SKM-1 (cell line): Measurements from ENCODE around the gene CMPK2.
"Not testable (repeated sequence)": the region's sequence is repeated elsewhere in the genome, so short reads cannot be mapped to it uniquely, and the experiment has no call there.

Experiments used
- DNase-seq: peaks from one replicate; lab custom pipeline; 2025; ENCODE audit not compliant: unreplicated experiment; lab: John Stamatoyannopoulos, UW

Gene CMPK2

GRCh38 chr2:6881046-6881445 lies 15.3 kb upstream of the CMPK2 start:
- no peak for DNase-seq

GRCh38 chr2:6880200-6880733 lies 14.6 kb upstream of the CMPK2 start:
- DNase-seq = no peak

GRCh38 chr2:6879011-6879410 lies 13.3 kb upstream of the CMPK2 start:
- DNase-seq = no peak

GRCh38 chr2:6878549-6878948 lies 12.8 kb upstream of the CMPK2 start:
- no peak for DNase-seq

- DNase-seq = no peak
Observed at GRCh38 chr2:6877402-6878304, 11.9 kb upstream of the CMPK2 start, which contains the start of gene RSAD2. TSS of gene RSAD2 (plus strand) at chr2:6877777. CDS start at chr2:6877801, 24 bp downstream.

- no peak for DNase-seq
Observed at GRCh38 chr2:6876309-6876708, 10.6 kb upstream of the CMPK2 start.

DNA sequence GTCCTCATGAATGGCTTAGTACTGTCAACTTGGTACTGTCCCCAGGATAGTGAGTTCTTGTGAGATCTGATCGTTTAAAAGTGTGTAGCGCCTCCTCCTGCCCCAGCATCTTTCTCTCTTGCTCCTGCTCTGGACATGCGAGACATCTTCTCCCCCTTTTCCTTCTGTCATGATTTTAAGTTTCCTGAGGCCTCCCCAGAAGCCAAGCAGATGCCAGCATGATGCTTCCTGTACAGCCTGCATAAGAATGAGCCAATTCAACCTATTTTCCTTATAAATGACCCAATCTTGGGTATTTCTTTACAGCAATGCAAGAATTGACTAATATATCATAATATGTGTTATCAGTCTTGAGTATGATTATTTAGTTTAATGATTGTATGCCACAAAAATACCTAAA lies 8.3 kb upstream of the CMPK2 start:
- DNase-seq = no peak

GRCh38 chr2:6872394-6872793 lies 6.7 kb upstream of the CMPK2 start:
- DNase-seq = peak; percentile 39

GRCh38 chr2:6866982-6867381 lies 1.3 kb upstream of the CMPK2 start:
- no peak for DNase-seq

DNA sequence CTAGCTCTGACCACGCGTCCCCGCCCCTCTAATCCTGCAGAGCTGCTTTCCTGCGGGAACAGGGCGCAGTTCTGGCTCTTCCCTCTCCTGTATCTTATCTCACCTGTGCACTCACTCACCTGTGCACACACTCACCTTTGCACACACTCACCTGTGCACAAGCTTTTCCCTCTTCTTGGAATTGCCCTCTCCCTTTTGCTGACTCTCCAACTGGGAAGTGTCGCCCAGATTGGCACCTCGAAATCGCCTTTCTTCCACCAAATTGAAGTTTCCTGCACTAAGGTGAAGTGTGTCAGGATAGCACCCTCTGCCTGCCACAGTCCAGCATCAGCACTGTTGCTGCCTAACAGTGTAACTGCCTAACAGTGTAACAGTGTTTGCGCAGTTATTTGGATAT lies 566 bp upstream of the CMPK2 start:
- peak; percentile 20 for DNase-seq

GRCh38 chr2:6864923-6865345 lies 773 bp downstream of the CMPK2 start:
- DNase-seq = no peak

- DNase-seq = no peak
Observed at GRCh38 chr2:6864231-6864754, 1.4 kb downstream of the CMPK2 start.

DNA sequence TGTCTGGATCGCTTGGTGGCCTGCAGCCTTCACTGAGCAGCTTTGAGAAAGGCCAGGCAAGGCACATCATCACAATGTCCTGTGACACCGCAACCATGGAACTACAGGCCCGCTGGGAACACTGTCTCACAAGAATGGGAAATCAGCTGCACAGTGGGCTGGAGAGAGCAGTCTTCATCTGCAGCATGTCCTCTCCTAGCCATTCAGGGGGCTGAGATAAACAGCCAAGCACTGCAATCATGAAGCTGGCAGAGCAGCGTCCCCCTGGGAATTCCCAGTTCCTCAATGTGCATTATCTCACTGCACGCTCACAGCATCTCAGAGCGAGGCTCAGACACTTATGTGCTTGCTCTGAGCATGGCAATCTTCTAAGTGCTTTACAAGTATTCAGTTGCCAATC lies 1.9 kb downstream of the CMPK2 start:
- DNase-seq = no peak

- DNase-seq = no peak
Observed at GRCh38 chr2:6860296-6860695, 5.4 kb downstream of the CMPK2 start.

- not testable (repeated sequence) for DNase-seq
Observed at GRCh38 chr2:6858466-6859027, 7.2 kb downstream of the CMPK2 start.

DNA sequence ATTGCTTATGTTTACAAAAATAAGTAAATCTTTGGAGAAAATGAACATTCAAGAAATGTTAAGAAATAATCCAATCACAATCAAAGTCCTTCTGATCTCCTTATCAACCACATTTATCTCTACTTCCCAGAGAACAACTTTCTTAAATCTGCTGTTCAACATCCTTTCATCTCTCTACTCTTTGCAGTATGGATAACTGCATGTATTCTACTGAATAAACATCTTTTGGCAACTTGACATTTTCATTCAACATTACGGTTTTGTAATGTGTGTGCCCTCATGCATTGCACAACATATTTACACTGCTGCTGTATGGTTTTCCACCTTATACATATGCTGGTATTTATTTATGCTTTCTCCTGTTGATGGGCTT lies 9.2 kb downstream of the CMPK2 start:
- DNase-seq = no peak

DNA sequence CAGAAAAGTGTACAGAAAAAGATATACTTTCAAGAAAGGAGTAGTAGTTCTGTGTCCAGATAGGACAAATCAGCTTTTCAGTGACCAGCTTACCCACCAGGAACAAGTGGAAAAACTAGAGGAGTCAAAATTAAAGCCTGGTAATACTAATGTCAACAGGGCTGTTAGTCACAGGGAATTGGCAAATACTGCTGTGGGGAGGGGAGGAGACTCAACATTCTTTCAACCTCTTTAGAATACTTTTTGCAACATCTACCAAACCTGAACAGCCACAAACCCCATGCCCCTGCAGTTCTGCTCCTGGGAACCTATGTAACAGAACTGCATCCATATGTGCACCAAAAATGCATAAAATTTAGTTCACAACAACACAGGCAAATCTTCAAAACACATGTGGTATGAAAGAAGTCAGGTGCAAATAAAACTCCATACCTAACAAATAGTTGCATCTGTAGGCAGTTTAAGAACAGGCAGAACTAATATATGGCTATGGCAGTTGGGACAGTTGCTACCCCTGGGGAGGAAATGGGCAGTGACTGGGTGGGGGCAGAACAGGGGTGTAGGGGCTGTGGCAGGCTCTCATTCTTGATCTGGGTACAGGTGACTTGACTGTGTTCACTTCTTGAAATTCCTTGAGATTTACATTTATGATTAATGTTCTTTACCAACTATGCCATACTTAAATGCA lies 9.7 kb downstream of the CMPK2 start:
- DNase-seq = no peak

- DNase-seq = no peak
Observed at GRCh38 chr2:6854416-6854815, 11.3 kb downstream of the CMPK2 start.

GRCh38 chr2:6852195-6852594 lies 13.5 kb downstream of the CMPK2 start:
- DNase-seq = no peak

GRCh38 chr2:6846967-6847681 lies 18.6 kb downstream of the CMPK2 start:
- DNase-seq = no peak

DNA sequence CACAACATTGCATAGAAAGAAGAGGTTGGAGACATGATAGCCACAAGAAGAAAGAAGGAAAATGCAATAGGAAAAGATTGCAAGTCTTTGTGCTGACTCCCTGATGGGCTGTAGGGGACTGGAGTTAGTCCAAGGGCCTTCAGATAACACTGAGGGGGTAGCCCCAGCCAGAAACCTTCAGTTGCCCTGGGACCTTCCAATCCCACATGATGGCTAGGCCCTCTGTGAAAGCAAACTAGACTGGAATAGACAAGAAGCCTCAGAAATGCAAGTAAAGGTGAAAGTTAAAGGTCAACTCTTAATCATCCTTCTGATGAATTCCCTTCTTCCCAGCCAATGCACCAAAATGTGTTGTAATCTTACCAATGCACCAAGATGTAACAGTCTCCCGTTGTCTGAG lies 19.2 kb downstream of the CMPK2 start:
- no peak for DNase-seq
